Gastrocnemius medialis (tissue), 4 donors: ENCODE results near the gene RELL1. TPM values are rescaled to one million over a fixed set of nuclear protein-coding genes. Genes with fewer than 3 reads are reported as not detected.

ENCODE experiments used
- ATAC-seq, 2 donors: fragments of 150-250 bp; one replicate each; pipeline ENCODE4 v1.9.1; 2016
- DNase-seq, 2 donors: peaks; one replicate each; pipeline ENCODE4 v3.0.0-alpha.2; 2019
- H3K27ac ChIP-seq, 4 donors: fragments of 200-600 bp; sonication (generic); 1 replicate in 1 of 4; 2 replicates in 3 of 4; pipeline ENCODE4 v1.5.1; 2016 to 2018; ENCODE audit warnings: mild to moderate bottlenecking in 2 of 4, moderate library complexity in 1 of 4
- H3K27me3 ChIP-seq, 3 donors: fragments of 200-600 bp; sonication (generic) in 2 of 3; 1 replicate in 1 of 3; 2 replicates in 2 of 3; pipeline versions ENCODE4 v1.5.1 to v1.6.0; 2016 to 2019; ENCODE audit warnings: mild to moderate bottlenecking in 1 of 3, moderate library complexity in 1 of 3
- H3K36me3 ChIP-seq, 2 donors: fragments of 200-600 bp; sonication (generic) in 1 of 2; one replicate each; pipeline ENCODE4 v1.5.1; 2017 to 2018
- H3K4me1 ChIP-seq, 2 donors: fragments of 200-600 bp; sonication (generic) in 1 of 2; one replicate each; pipeline ENCODE4 v1.5.1; 2016 to 2017; ENCODE audit warnings: mild to moderate bottlenecking in 2 of 2
- H3K4me3 ChIP-seq, 4 donors: fragments of 200-600 bp; sonication (generic) in 3 of 4; 1 replicate in 1 of 4; 2 replicates in 3 of 4; pipeline ENCODE4 v1.5.1; 2016 to 2019; ENCODE audit warnings: mild to moderate bottlenecking in 2 of 4
- H3K9me3 ChIP-seq, 3 donors: fragments of 200-600 bp; sonication (generic) in 2 of 3; 1 replicate in 1 of 3; 2 replicates in 2 of 3; pipeline ENCODE4 v1.5.1; 2016 to 2019
- CTCF ChIP-seq, 5 experiments: fragments of 450-650 bp in 3 of 5; fragments of 200-600 bp in 2 of 5; sonication (generic) in 2 of 5; IDR thresholded peaks in 4 of 5; conservative IDR thresholded peaks in 1 of 5; 1 replicate in 4 of 5; 2 replicates in 1 of 5; pipeline ENCODE4 v1.5.1; 2016 to 2019; ENCODE audit warnings: antibody characterized with exemption in 5 of 5, mild to moderate bottlenecking in 3 of 5, moderate library complexity in 3 of 5
- POLR2A ChIP-seq, 2 donors: fragments of 450-650 bp; IDR thresholded peaks; one replicate each; pipeline ENCODE4 v1.6.1; 2017; ENCODE audit warnings: antibody characterized with exemption in 2 of 2, mild to moderate bottlenecking in 2 of 2, moderate library complexity in 2 of 2
- in situ Hi-C, 4 donors: fragments of 200-750 bp; cut with MboI; loops; one replicate each; pipeline versions ENCODE4 v1.15.0 to v1.8.0; 2017; ENCODE audit warnings: low sequenced_read_pairs in 4 of 4
- intact Hi-C: fragments of 100-400 bp; cut with DNase I; formaldehyde crosslinking; loops from one replicate; pipeline ENCODE4 v1.15.1; 2023; ENCODE audit warnings: low total_unique reads
- total RNA-seq, 4 donors: library from RNA; depleted of rRNA; stranded (reverse); fragments of >200 nt; gene quantifications; one replicate each; pipeline versions ENCODE4 v1.1.0 to v1.2.3, GENCODE V29; 2016

RELL1 gene
- total RNA-seq, 4 donors from 2014 or later: 13.7 to 36.3 (median 27.8) TPM

- no peaks in the 10 kb centered on the region for H3K36me3 ChIP-seq
- DNase-seq: no peak
- no peaks in the 10 kb centered on the region for H3K9me3 ChIP-seq
- TF ChIP-seq CTCF (IDR thresholded peaks at IDR 0.05 in 4 of 5, conservative IDR thresholded peaks at IDR 0.05 in 1 of 5) (no peak), POLR2A (IDR thresholded peaks at IDR 0.05) (no peak)
- no peak for ATAC-seq
- no peak overlapping the region for H3K27ac ChIP-seq
- no peak overlapping the region for H3K4me3 ChIP-seq
- intact Hi-C loops (no loop called here), in situ Hi-C loops (loop anchor here in 1 of 4 donors (10.0 kb wide), 1 partner anchor 62 kb away; no protein-coding TSS in a partner anchor)
- H3K27me3 ChIP-seq: no peaks in the 10 kb centered on the region
- H3K4me1 ChIP-seq: no peaks in the 10 kb centered on the region
These were observed 46.5 kb upstream of the RELL1 start for GRCh38 chr4:37732526-37733186.

GRCh38 chr4:37729649-37730004, 43.5 kb upstream of the RELL1 start:
- Histone ChIP-seq H3K36me3 (no peaks in the 10 kb centered on the region), H3K4me1 (no peaks in the 10 kb centered on the region), H3K27me3 (no peaks in the 10 kb centered on the region), H3K9me3 (no peaks in the 10 kb centered on the region), H3K4me3 (no peak overlapping the region), H3K27ac (no peak overlapping the region)
- TF ChIP-seq POLR2A (IDR thresholded peaks at IDR 0.05): no peak
- no peak for TF ChIP-seq CTCF (IDR thresholded peaks at IDR 0.05 in 4 of 5, conservative IDR thresholded peaks at IDR 0.05 in 1 of 5)
- intact Hi-C loops: no loop called here
- DNase-seq: no peak
- no peak for ATAC-seq
- in situ Hi-C loops: loop anchor here in 1 of 4 donors (10.0 kb wide), 1 partner anchor 65 kb away; no protein-coding TSS in a partner anchor

- intact Hi-C loops: no loop called here
- DNase-seq: no peak
These were observed 41.9 kb upstream of the RELL1 start for GRCh38 chr4:37728064-37728463.

GRCh38 chr4:37727635-37728034, 41.5 kb upstream of the RELL1 start:
- in situ Hi-C loops: no loop called here
- no peaks in the 10 kb centered on the region for H3K36me3 ChIP-seq
- H3K27me3 ChIP-seq: no peaks in the 10 kb centered on the region
- intact Hi-C loops: no loop called here
- DNase-seq (no peak), ATAC-seq (no peak)
- no peak overlapping the region for H3K4me3 ChIP-seq
- H3K27ac ChIP-seq: no peak overlapping the region
- no peak for TF ChIP-seq CTCF (IDR thresholded peaks at IDR 0.05 in 4 of 5, conservative IDR thresholded peaks at IDR 0.05 in 1 of 5)
- TF ChIP-seq POLR2A (IDR thresholded peaks at IDR 0.05): no peak
- no peaks in the 10 kb centered on the region for H3K9me3 ChIP-seq
- no peaks in the 10 kb centered on the region for H3K4me1 ChIP-seq

More at GRCh38 chr4:37728064-37728463, 41.9 kb upstream of the RELL1 start:
- Histone ChIP-seq H3K9me3 (no peaks in the 10 kb centered on the region), H3K36me3 (no peaks in the 10 kb centered on the region), H3K4me3 (no peak overlapping the region), H3K4me1 (no peaks in the 10 kb centered on the region), H3K27ac (no peak overlapping the region), H3K27me3 (no peaks in the 10 kb centered on the region)
- no peak for ATAC-seq
- in situ Hi-C loops: no loop called here
- TF ChIP-seq CTCF (IDR thresholded peaks at IDR 0.05 in 4 of 5, conservative IDR thresholded peaks at IDR 0.05 in 1 of 5): no peak
- no peak for TF ChIP-seq POLR2A (IDR thresholded peaks at IDR 0.05)

GRCh38 chr4:37726666-37727065, 40.5 kb upstream of the RELL1 start:
- DNase-seq: no peak
- TF ChIP-seq POLR2A (IDR thresholded peaks at IDR 0.05): no peak
- no peak for TF ChIP-seq CTCF (IDR thresholded peaks at IDR 0.05 in 4 of 5, conservative IDR thresholded peaks at IDR 0.05 in 1 of 5)
- intact Hi-C loops (no loop called here), in situ Hi-C loops (no loop called here)
- H3K27me3 ChIP-seq: no peaks in the 10 kb centered on the region
- H3K4me1 ChIP-seq: no peaks in the 10 kb centered on the region
- no peak overlapping the region for H3K27ac ChIP-seq
- no peaks in the 10 kb centered on the region for H3K36me3 ChIP-seq
- ATAC-seq: no peak
- no peaks in the 10 kb centered on the region for H3K9me3 ChIP-seq
- no peak overlapping the region for H3K4me3 ChIP-seq
